SHP77 treated with DMSO at 0.1 percent for 48 hours (cell line): ENCODE results near the gene KDM6A.
"Not testable (repeated sequence)": the region's sequence is repeated elsewhere in the genome, so short reads cannot be mapped to it uniquely, and the experiment has no call there.

Source experiments
- DNase-seq: peaks from one replicate; lab custom pipeline; 2025; lab: John Stamatoyannopoulos, UW

Gene KDM6A

DNA sequence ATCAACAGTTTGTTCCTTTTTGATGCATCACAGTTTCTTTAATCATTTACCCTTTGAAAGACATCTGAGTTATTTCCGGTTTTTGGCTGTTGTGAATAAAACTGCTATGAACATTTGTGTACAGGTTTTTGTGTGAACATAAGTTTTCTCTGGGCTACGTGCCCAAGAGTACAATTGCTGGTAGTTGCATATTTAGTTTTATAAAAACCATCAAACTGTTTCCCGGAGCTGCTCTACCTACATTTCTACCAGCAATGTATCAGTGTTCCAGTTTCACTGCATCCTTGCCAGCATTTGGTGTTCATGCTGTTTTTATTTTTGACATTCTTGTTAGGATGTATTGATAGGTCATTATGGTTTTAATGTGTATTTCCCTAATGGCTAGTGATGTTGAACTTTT, 17.3 kb downstream of the KDM6A start:
- DNase-seq, result no peak

DNA sequence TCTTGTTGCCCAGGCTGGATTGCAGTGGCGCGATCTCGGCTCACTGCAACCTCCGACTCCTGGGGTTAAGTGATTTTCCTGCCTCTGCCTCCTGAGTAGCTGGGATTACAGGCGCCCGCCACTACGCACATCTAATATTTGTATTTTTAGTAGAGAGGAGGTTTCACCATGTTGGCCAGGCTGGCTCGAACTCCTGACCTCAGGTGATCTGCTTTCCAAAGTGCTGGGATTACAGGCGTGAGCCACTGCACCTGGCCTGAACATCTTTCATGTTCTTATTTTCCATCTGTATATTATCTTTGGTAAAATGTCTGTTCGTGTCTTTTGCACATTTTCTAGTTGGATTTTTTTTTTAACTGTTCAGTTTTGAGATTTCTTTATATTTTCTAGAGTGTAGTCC, 17.7 kb downstream of the KDM6A start:
- DNase-seq, result not testable (repeated sequence)

DNA sequence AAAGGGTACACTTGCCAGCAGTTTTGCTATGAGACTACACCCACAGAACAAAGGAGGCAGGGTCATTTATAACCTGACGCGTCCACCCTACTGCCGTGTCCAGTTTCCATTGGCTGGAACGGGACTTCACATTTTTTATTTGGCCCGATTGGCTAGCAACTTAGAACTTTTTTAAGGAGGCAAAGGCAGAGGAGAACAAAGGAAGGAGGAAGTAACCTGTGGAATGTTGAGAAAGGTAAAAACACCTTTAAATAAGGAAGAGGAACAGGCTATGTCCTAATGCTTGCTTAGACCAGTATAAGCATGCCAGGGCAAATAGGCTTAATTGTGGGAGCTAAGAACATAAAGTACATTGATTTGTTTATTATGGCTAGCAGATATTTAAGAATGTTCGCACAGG, 18.7 kb downstream of the KDM6A start:
- DNase-seq, result no peak

DNA sequence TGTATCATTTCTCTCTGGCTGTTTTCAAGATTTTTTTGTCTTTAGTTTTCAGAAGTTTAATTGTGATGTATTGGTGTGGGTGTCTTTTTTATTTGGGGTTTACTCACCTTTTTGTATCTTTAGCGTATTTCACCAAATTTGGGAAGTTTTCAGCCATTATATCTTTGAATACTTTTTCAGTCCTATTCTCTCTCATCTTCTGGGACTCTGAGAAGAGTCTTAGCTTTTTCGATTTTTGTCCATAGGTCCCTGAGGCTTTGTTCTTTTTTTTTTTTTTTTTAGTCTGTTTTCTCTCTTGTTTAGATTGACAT, 23.8 kb downstream of the KDM6A start:
- no peak for DNase-seq

DNA sequence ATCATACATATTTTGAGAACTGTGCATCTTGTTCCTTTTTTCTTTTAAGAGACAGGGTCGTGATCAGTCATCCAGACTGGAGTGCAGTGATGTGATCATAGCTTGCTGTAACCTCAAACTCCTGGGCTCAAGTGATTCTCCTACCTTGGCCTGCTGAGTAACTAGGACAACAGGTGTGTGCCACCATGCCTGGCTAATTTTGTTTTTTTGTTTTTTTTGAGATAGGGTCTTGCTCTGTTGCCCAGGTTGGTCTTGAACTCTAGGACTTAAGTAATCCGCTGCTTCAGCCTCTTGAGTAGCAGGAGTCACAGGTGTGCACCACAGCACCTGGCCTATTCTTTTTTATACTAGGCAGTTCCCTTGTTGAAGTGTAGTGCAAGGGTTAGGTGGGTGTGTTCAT, 24.6 kb downstream of the KDM6A start:
- DNase-seq, result no peak

DNA sequence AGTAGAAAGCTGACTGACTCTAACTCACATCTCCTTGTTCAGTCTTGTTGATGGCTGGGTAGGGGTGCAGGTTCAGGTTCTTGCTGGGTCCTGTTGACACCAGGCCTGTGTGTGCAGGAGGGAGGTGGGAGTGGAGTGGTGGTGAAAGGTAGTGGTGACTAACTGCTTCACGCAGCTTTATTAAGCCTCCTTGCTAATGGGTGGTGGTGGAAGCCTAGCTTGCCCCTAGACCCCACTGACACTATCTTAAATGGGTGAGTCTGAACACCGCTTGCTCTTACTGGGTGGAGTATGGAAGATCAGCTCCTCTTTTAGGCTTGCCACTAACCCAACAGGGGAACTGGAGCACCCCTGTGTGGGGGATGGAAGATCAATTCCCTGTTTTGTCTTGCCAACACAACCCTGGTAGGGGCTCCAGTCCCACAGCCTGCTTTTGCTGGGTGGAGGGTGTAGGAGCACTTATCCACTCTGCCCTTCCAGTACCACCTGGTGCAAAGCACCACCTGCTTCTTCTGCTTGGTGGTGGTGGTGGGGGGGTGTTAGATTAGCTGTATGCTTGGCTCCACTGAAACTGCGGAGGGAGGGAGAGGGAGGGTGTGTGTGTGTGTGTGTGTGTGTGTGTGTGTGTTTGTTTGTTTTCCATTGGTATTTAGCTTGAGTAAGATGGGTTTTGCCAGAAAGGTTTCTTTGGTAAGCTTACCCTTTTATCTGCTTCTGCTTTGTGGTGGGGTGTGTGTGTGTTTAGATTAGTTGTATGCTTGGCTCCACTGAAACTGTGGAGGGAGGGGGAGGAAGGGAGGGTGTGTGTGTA, 25.6 kb downstream of the KDM6A start:
- DNase-seq, result peak; percentile 15

DNA sequence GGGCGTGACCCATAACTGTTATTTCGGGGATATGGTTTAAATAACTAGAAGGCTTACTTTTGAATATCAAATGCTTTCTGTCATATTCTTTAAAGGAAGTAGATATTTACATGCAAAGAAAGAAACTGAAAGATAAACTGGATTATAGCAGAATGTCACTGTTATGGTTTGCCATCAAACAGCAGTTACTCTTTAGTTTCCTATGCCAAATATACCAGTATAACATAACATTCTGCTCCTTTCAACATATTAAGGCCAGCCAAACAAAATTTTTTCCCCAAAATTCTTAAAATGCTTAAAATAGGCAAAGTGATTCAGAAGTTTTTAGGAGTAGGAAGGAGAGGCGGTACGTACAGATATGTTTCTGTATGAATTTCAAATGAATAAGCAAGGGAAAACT, 27.0 kb downstream of the KDM6A start:
- no peak for DNase-seq

DNA sequence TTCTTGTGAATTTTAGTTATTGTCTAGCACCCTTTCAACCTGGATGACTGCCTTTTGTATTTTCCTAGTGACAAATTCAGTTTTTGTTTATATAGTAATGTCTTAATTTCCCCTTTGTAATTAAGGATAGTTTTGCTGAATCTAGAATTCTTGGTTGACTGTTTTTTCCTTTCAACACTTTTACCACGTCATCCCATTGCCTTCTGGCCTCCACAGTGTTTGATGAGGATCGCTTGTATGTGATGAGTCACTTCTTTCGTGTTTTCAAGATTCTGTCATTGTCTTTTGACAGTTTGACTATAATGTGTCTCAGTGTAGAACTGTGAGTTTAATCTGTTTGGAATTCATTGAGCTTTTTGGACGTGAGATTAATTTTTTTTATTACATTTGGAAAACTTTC, 30.1 kb downstream of the KDM6A start:
- no peak for DNase-seq

DNA sequence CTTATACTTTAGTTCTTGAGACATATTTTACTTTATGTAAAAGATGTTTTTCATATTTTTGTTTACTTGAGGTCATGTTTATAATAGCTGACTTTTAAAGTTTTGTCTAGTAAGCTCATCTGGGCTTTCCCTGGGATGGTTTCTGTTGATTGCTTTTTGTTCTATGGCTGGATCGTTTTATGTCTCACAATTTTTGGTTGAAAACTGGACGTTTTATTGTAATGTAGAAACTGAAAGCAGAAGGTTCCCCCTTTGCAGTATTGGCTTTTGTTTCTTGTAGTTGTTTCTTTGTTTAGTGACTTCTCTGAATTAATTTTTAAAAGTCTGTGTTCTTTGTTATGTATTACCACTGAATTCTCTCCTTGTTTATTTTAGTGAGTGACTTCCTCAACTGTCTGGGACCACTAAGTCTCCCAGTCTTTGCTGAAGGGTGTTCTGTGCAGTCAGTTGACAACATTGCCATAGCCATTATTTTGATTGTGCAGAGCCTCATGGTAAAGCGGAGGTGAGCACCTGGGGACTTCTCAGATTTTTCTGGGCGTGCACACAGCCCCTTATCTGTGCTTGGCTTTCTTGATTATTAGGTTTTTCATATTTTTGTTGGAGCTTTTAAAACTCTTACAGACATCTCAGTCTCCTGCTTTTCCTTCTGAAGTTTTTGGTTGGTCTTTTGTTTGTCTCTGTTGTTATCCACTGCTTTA, 31.0 kb downstream of the KDM6A start:
- no peak for DNase-seq

DNA sequence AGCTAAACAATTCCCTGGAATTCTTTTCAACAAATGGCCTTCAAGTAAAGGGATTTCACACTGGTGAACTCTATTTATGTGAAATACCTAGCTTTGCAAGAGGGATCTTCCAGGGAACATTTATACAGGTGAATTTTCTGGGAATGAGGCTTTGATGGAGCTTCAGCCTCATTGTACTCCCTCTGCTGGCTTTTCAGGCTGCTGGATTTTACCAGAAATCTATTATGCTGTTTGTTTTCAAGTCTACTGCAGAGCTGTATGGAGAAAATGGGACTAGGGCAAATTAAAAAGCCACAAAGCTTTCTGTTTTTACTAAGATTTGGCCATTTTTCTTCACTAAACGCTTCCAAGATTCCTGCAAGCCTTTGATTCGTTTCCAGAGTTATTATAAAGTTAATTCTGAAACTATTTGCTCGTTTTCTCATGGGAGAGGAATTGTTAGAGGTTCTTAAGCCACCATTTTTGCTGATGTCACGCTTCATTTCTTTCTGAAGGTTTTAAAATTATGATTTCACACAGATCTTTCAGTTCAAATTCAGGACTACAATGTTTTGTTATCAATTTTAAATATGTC, 31.6 kb downstream of the KDM6A start:
- DNase-seq, result no peak

DNA sequence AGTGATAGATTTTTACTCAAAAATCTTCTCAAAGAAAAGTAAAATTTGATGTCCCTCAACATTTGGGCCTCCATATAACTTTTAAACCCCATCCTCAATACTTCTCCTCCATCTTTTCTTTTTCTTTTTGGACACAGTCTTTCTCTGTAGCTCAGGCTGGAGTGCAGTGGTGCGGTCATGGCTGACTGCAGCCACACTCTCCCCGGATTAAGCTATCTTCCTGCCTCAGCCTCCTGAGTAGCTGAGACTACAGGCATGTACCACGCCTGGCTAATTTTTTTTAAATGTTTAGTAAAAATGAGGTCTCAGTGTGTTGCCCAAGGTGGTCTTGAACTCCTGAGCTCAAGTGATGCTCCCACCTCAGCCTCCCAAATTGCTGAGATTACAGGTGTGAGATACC, 33.1 kb downstream of the KDM6A start:
- DNase-seq, result no peak

DNA sequence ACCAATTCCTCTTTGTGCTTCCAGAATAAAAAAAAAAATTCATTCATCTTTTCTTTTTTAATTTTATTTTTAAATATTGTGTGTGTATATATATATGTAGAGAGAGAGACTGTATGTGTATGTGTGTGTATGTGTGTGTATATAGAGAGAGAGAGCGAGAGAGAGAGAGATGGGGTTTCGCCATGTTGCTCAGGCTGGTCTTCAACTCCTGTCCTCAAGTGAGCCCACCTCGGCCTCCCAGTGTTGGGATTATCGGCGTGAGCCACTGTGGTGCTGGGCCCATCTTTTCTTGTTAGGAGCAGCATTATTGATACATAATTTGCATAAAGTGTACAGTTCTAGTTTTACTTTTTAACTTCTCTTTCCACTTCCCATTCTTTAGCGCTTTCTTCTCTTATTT, 33.6 kb downstream of the KDM6A start:
- no peak for DNase-seq

DNA sequence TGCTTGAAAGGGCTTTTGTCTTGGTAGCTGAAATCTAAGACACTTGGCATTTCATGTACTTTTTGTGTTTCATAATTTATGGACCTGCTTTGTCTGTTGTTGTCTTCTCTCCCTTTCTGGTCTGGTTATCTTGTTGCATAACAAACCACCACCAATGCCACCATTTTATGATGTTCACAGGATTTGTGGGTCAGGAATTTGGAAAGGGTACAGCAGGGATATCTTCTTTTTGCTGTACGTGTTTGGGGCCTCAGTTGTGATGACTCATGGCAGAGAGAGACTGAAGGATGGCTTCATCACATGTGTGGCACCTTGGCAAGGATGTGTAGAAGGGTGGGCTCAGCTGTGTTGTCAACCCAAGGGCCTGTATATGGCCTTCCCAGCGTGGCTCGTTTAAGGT, 35.2 kb downstream of the KDM6A start:
- no peak for DNase-seq

DNA sequence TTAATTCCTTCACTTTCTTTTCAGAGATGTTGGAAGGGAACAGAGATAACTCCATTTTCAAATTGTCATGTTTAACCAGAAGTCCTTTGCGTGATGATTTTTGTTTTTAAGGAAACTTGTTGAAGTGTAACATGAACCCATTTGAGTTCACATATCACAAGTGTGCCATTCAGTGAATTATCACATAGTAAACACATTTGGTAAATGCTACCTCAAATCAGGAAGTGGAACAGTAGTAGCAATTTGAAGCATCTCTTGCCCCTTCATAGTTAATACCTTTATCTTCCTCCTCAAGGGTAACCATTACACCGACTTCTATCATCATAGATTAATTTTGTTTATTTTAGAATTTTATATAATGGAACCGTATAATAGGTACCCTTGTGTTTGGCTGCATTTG, 35.8 kb downstream of the KDM6A start:
- DNase-seq, result no peak

DNA sequence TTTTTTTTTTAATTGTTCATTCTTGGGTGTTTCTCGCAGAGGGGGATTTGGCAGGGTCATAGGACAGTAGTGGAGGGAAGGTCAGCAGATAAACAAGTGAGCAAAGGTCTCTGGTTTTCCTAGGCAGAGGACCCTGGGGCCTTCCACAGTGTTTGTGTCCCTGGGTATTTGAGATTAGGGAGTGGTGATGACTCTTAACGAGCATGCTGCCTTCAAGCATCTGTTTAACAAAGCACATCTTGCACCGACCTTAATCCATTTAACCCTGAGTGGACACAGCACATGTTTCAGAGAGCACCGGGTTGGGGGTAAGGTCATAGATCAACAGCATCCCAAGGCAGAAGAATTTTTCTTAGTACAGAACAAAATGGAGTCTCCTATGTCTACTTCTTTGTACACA, 37.5 kb downstream of the KDM6A start:
- DNase-seq, result not testable (repeated sequence)

DNA sequence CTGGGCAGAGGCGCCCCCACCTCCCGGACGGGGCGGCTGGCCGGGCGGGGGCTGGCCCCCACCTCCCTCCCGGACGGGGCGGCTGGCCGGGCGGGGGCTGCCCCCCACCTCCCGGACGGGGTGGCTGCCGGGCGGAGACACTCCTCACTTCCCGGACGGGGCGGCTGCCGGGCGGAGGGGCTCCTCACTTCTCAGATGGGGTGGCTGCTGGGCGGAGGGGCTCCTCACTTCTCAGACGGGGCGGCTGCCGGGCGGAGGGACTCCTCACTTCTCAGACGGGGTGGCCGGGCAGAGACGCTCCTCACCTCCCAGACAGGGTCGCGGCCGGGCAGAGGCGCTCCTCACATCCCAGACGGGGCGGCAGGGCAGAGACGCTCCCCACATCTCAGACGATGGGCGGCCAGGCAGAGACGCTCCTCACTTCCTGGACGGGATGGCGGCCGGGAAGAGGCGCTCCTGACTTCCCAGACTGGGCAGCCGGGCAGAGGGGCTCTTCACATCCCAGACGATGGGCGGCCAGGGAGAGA, 38.1 kb downstream of the KDM6A start:
- DNase-seq, result not testable (repeated sequence)

DNA sequence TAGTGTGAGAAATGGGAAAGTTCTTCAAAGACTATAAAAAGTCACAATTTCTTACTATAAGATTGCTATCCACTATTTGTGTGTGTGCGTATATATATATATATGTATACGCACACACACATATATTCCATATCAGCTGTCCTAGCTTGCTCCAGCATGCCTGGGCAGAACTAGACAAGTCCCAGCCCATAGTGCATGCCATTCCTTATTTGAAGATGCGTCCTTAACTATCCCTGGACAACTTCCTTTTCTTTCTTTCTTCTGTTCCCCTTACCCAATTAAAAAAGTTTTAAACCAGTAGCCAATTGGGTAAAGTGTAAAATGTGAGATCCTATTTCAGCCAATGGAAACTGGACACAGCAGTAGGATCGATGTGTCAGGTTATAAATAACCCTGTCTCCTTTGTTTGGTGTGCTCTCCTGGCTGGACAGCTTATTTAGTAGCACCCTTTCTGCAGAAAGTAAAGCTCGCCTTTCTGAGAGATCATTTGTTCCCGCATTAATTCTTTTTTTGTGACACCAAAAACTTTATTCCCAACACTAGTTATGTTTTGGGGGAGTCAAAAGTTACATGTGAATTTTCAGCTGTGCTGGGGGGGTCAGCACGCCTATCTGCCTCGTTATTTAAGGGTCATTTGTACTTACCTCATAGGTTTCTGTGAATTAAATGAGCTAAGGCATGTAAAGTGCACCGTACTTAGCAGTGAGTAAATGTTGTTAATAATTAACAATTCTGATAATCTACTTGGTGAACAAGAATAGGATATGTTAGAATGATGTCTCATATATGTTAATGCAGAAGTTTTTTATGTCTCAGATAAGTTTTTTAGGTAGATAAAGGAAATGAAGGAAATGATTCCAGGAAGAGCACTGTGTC, 40.9 kb downstream of the KDM6A start:
- DNase-seq, result no peak

DNA sequence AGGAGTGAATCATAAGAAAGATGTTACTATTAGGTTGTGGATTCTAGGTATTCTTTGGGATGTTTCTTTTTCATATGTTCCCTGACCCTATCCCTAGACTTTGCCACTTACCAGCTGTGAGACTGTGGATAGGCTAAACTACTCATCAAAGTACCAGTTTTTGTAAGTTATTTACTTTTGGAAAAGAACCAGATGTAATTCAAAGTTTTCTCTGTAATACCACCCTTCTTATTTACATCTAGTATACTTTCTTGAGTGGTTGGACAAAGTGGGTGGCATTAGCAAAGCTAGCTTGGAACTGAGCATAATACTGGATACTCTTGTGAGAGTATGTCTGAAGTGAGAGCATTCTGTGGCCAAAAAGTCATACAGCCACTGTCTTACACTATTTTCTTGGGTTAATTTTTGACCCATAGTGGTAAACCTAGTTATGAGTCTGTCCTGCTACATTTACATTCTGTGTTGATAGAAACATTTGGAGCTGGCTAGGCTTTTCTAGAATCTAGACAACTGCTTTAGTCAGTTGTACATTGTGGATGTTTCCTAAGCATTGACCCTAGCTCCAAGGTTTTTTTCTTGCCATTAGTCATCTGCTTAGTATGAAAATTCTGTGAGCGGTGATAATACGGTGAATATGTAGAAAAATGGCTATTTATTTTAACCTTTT, 41.7 kb downstream of the KDM6A start:
- DNase-seq, result no peak

DNA sequence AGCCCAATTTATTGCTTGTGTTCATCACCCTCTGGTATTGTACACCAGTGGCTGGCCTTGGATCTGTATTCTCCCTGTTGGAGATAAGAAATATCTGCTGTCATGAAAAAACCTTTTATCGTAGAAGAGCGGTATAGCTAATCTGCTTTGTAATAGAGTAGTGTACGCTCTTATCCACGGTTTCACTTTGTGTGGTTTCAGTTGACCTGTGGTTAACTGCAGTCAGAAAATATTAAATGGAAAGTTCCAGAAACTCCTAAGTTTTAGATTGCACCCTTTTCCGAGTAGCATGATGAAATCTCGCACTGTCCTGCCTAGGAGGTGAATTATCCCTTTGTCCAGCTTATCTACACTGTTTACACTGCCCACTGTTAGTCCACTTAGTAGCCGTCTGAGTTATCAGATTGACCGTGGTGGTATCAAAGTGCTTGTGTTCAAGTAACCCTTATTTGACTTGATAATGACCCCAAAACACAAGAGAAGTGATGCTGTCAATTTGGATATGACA, 42.4 kb downstream of the KDM6A start:
- no peak for DNase-seq

DNA sequence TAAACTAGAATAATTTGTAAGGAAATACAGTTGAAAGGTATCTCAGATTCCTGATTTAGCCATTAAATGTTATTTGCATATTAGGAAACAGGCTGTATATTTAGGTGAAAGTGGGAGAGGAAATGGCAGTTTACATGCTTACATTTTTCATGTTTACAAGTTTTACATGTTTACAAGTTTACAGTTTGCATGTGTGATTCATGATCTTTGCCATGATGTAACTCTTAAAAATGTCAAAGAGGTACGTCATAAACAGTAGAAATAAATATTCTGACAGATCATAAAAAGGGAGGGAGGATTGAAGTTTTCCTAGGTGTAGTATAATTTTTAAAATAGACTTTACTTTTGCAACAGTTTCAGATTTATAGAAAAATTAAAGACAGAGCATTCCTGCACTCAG, 45.7 kb downstream of the KDM6A start:
- no peak for DNase-seq

DNA sequence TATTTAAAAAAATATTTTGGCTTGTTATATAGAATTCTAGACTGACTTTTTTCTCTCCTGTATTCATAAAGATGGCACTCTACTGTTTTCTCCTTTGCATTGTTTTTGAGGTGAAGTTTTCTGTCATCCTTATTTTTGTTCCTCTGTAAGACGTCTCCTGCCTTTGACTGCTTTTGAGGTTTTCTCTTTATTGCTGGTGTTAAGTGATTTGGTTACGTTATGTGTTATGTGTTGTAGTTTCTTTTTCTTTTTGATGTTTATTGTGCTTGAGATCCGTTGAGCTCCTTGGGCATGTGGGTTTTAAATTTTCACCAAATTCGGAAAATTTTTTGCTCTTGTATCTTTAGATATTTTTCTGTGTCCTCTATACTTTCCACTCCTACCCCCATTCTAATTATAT, 50.0 kb downstream of the KDM6A start:
- DNase-seq, result no peak

DNA sequence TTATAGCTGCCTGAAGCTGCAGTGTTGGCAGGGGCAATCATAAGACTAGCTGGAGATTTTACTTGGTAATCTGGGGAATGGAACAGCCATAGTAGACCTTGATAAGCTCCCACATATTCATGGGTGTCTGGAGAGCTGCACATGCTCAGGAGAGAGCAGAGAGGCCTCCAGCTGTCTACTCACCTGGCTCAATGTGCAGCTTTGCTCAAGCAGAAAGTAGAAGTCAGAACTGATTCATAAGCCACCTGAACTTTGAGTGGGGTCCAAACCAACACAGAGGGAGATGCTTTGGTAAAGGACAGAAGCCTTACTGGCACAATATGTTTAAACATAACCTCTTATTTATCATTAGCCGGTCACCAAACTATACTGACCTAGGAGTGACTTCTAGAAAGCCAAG, 54.4 kb downstream of the KDM6A start:
- no peak for DNase-seq
